GM12878 (cell line): ENCODE data around the gene KCNQ1. TPM values are rescaled to one million over a fixed set of nuclear protein-coding genes. Genes with fewer than 3 reads are reported as not detected.

Experiments
- ATAC-seq: fragments of 200-7000 bp; cut with Tn5 transposase; 3 replicates; pipeline ENCODE4 v1.9.1; 2020; ENCODE audit warnings: mild to moderate bottlenecking, moderate library complexity
- BruUV-seq: library from RNA; stranded (reverse); fragments of 400-500 nt; replicated peaks from 2 replicates; lab custom pipeline; 2021; lab: Mats Ljungman, UMichigan
- CTCF ChIA-PET: fragments of 300-600 bp; sonication (Branson Sonifier 250); formaldehyde crosslinking; extraction: SDS; loops from one replicate; lab custom pipeline; 2021; ENCODE audit warnings: inconsistent platforms; lab: Yijun Ruan, JAX
- POLR2A ChIA-PET: fragments of 350-600 bp; formaldehyde crosslinking; extraction: SDS; loops from one replicate; lab custom pipeline; 2021; ENCODE audit warnings: inconsistent platforms; lab: Charles Lee
- RAD21 ChIA-PET: fragments of 300-600 bp; sonication (Branson Sonifier 250); formaldehyde crosslinking; loops from one replicate; lab custom pipeline; 2023; ENCODE audit warnings: antibody characterized with exemption; ENCODE audit not compliant: unreplicated experiment; lab: Charles Lee
- SMC1A ChIA-PET: fragments of 300-600 bp; sonication (Branson Sonifier 250); formaldehyde crosslinking; loops from one replicate; lab custom pipeline; 2023; ENCODE audit not compliant: unreplicated experiment, uncharacterized antibody; lab: Charles Lee
- DNase-seq: peaks from one replicate; pipeline ENCODE4 v3.0.0-alpha.2; 2011; ENCODE audit warnings: low read depth, low spot score
- FAIRE-seq: peaks from 3 replicates; lab custom pipeline; 2011; peaks lifted over from hg19 to GRCh38; lab: Jason Lieb, UNC
- H2AFZ ChIP-seq: 2 replicates; pipeline ENCODE4 v1.6.0; 2011; ENCODE audit warnings: low read depth, low read length, control low read depth; ENCODE audit not compliant: control insufficient read depth
- H3K27ac ChIP-seq: 2 replicates; pipeline ENCODE4 v1.5.1; 2011; ENCODE audit warnings: control low read depth; ENCODE audit not compliant: control insufficient read depth, insufficient read depth
- H3K27me3 ChIP-seq, 2 experiments: replicated peaks in 1 of 2; 2 replicates each; pipeline versions ENCODE4 v1.6.0 to v1.6.1; 2011; ENCODE audit warnings: low read length in 1 of 2; ENCODE audit not compliant: control insufficient read depth in 2 of 2, insufficient read depth in 2 of 2
- H3K36me3 ChIP-seq, 2 experiments: 2 replicates each; pipeline ENCODE4 v1.5.1; 2011; ENCODE audit warnings: low read length in 1 of 2; ENCODE audit not compliant: control insufficient read depth in 2 of 2, insufficient read depth in 2 of 2
- H3K4me1 ChIP-seq: 2 replicates; pipeline ENCODE4 v1.6.1; 2011; ENCODE audit warnings: mild to moderate bottlenecking, low read length, moderate library complexity, mixed read lengths; ENCODE audit not compliant: control insufficient read depth, insufficient read depth
- H3K4me2 ChIP-seq: 2 replicates; pipeline ENCODE4 v1.6.0; 2011; ENCODE audit warnings: control low read depth; ENCODE audit not compliant: control insufficient read depth, insufficient read depth
- H3K4me3 ChIP-seq: fragments of 200-600 bp; sonication (generic); 2 replicates; pipeline ENCODE4 v1.5.1; 2016
- H3K79me2 ChIP-seq: 2 replicates; pipeline ENCODE4 v1.6.0; 2011; ENCODE audit warnings: low read length; ENCODE audit not compliant: control insufficient read depth, insufficient read depth
- H3K9ac ChIP-seq: 2 replicates; pipeline ENCODE4 v1.8.0; 2011; ENCODE audit warnings: low read length, control low read depth, mixed read lengths; ENCODE audit not compliant: control insufficient read depth, insufficient read depth
- H3K9me3 ChIP-seq: replicated peaks from 3 replicates; pipeline ENCODE4 v1.5.1; 2011; ENCODE audit warnings: mild to moderate bottlenecking, low read length; ENCODE audit not compliant: control insufficient read depth, insufficient read depth
- H4K20me1 ChIP-seq: 2 replicates; pipeline ENCODE4 v1.6.0; 2011; ENCODE audit not compliant: control insufficient read depth, insufficient read depth
- ATF2 ChIP-seq: IDR thresholded peaks from 2 replicates; pipeline ENCODE4 v1.6.1; 2012; ENCODE audit warnings: low read length, inconsistent platforms
- CTCF ChIP-seq, 3 experiments: IDR thresholded peaks in 2 of 3; conservative IDR thresholded peaks in 1 of 3; 2 replicates each; pipeline ENCODE4 v1.5.1; 2011; ENCODE audit warnings: low read depth in 3 of 3, low read length in 3 of 3, mild to moderate bottlenecking in 3 of 3, control low read depth in 2 of 3, moderate library complexity in 2 of 3, inconsistent platforms in 1 of 3, mixed read lengths in 1 of 3; ENCODE audit not compliant: control insufficient read depth in 2 of 3, insufficient read depth in 1 of 3; ENCODE audit errors: extremely low read depth in 1 of 3
- MTA3 ChIP-seq: IDR thresholded peaks from 2 replicates; pipeline ENCODE4 v1.6.1; 2012; ENCODE audit warnings: low read length, inconsistent platforms, borderline replicate concordance
- NR2C2 ChIP-seq: IDR thresholded peaks from 2 replicates; pipeline ENCODE4 v1.6.1; 2011; ENCODE audit warnings: borderline replicate concordance, low read depth; ENCODE audit not compliant: control insufficient read depth, insufficient read length
- RAD21 ChIP-seq: IDR thresholded peaks from 2 replicates; pipeline ENCODE4 v1.6.1; 2011; ENCODE audit warnings: mild to moderate bottlenecking, low read depth, low read length, moderate library complexity; ENCODE audit not compliant: insufficient read depth
- SKIL ChIP-seq: fragments of 450-650 bp; IDR thresholded peaks from 2 replicates; pipeline ENCODE4 v1.6.1; 2017; ENCODE audit warnings: mild to moderate bottlenecking, low read depth, inconsistent platforms; ENCODE audit not compliant: poor library complexity, severe bottlenecking
- ZNF207 ChIP-seq: fragments of 450-650 bp; IDR thresholded peaks from 2 replicates; pipeline ENCODE4 v1.6.1; 2014; ENCODE audit warnings: antibody characterized with exemption, mild to moderate bottlenecking, borderline replicate concordance
- ZZZ3 ChIP-seq: IDR thresholded peaks from 2 replicates; pipeline ENCODE4 v1.6.1; 2011; ENCODE audit warnings: low read depth; ENCODE audit not compliant: control insufficient read depth, insufficient read length
- WGBS: methylation state at CpG from one replicate; pipeline ENCODE4 v1.1.6; 2016; ENCODE audit warnings: low lambda C conversion rate; ENCODE audit not compliant: insufficient replicate concordance, insufficient coverage; ENCODE audit errors: missing lambda C conversion rate; 5-methylcytosine and 5-hydroxymethylcytosine counted together
- in situ Hi-C: fragments of 300-500 bp; cut with MboI; formaldehyde crosslinking; loops from 9 replicates; pipeline ENCODE4 v1.14.3; 2018; ENCODE audit warnings: mixed read lengths
- intact Hi-C: fragments of 100-400 bp; cut with micrococcal nuclease; formaldehyde crosslinking; loops from one replicate; pipeline ENCODE4 v1.14.2; 2022; ENCODE audit not compliant: unreplicated experiment
- polyA plus RNA-seq, 11 experiments: library from polyadenylated mRNA; depleted of rRNA in 4 of 11; unstranded in 6 of 11; stranded (reverse) in 5 of 11; fragments of >200 nt; fragmentation: Nextera tagmentation in 4 of 11; fragmentation: Illumina TruSeq in 1 of 11; extraction: Ambion mirVana in 4 of 11; extraction: Trizol in 1 of 11; gene quantifications; 1 replicate in 1 of 11; 2 replicates in 10 of 11; pipeline versions ENCODE4 v1.2.1 to v1.2.3, GENCODE V29; 2011 to 2016; ENCODE audit warnings: inconsistent platforms in 2 of 11, missing spikeins in 2 of 11, low read depth in 1 of 11
- total RNA-seq, 4 experiments: library from RNA; depleted of rRNA in 3 of 4; stranded (reverse); fragments of >200 nt in 3 of 4; fragmentation: Illumina TruSeq in 1 of 4; extraction: Trizol in 1 of 4; gene quantifications; 2 replicates each; pipeline versions ENCODE4 v1.2.1 to v1.2.3, GENCODE V29; 2013 to 2021

KCNQ1 gene
- total and polyA plus RNA-seq, 10 of the 15 experiments (the other 5 are each of a cell fraction or from before 2014, with no cell fraction given): 0.03 to 0.15 (median 0.12) TPM; not detected in 7

- Histone ChIP-seq H3K4me1 (no peaks in the 10 kb centered on the region), H3K27me3 (no peaks in the 10 kb centered on the region; a peak in 2 of 4 replicates), H3K9me3 (no peaks in the 10 kb centered on the region; the same call in 2 of the 3 replicates), H4K20me1 (no peaks in the 10 kb centered on the region), H3K79me2 (no peaks in the 10 kb centered on the region), H3K4me3 (no peak overlapping the region), H3K4me2 (no peak overlapping the region), H3K36me3 (no peaks in the 10 kb centered on the region), H3K27ac (no peak overlapping the region), H3K9ac (no peak overlapping the region), H2AFZ (no peak overlapping the region)
- WGBS: 24% methylated on average over 4 of the region's 4 CpGs
- no peak for DNase-seq
- ChIA-PET CTCF (interaction anchor here (1.0 kb wide), 1 partner anchor 296 kb away, joined by 3 read pairs; no protein-coding TSS in a partner anchor), RAD21 (no interaction called here), POLR2A (no interaction called here), SMC1A (no interaction called here)
- no TSS peak for BruUV-seq
- TF ChIP-seq ZNF207: no peak
- intact Hi-C loops: no loop called here
- no peak for FAIRE-seq
- ATAC-seq: no peak
- in situ Hi-C loops: no loop called here
Observed at GRCh38 chr11:2828585-2829330, 383.9 kb downstream of the KCNQ1 start.

GRCh38 chr11:2830030-2830812, 385.4 kb downstream of the KCNQ1 start:
- Histone ChIP-seq H3K9me3 (no peaks in the 10 kb centered on the region; the same call in 2 of the 3 replicates), H4K20me1 (no peaks in the 10 kb centered on the region), H3K79me2 (no peaks in the 10 kb centered on the region), H3K27ac (no peak overlapping the region), H3K4me2 (no peak overlapping the region), H3K27me3 (no peaks in the 10 kb centered on the region; a peak in 2 of 4 replicates), H2AFZ (no peak overlapping the region), H3K36me3 (no peaks in the 10 kb centered on the region), H3K4me3 (no peak overlapping the region), H3K9ac (no peak overlapping the region), H3K4me1 (no peaks in the 10 kb centered on the region)
- DNase-seq (no peak), FAIRE-seq (no peak), ATAC-seq (no peak)
- WGBS: 8% methylated on average over 8 of the region's 8 CpGs
- intact Hi-C loops (no loop called here), in situ Hi-C loops (no loop called here)
- ChIA-PET POLR2A (no interaction called here), RAD21 (no interaction called here), SMC1A (no interaction called here), CTCF (no interaction called here)
- BruUV-seq: no TSS peak
- TF ChIP-seq ATF2: no peak
- no peak for TF ChIP-seq RAD21
- TF ChIP-seq CTCF (IDR thresholded peaks at IDR 0.05 in 2 of 3, conservative IDR thresholded peaks at IDR 0.05 in 1 of 3; ENCODE audit: control insufficient read depth in 2 of 3, extremely low read depth in 1 of 3, insufficient read depth in 1 of 3, low read depth in 3 of 3, low read length in 3 of 3): no peak
- TF ChIP-seq NR2C2: no peak
- no peak for TF ChIP-seq MTA3
- no peak for TF ChIP-seq ZZZ3
- TF ChIP-seq SKIL: no peak
